Measurements from ENCODE around the gene SLC2A9. TPM values are rescaled to one million over a fixed set of nuclear protein-coding genes. Genes with fewer than 3 reads are reported as not detected.

The SLC2A9 gene
- total and polyA plus RNA-seq, 2 donors (not counting 3 experiments of a cell fraction or from before 2014, with no cell fraction given): 1.6 to 1.8 TPM

DNA sequence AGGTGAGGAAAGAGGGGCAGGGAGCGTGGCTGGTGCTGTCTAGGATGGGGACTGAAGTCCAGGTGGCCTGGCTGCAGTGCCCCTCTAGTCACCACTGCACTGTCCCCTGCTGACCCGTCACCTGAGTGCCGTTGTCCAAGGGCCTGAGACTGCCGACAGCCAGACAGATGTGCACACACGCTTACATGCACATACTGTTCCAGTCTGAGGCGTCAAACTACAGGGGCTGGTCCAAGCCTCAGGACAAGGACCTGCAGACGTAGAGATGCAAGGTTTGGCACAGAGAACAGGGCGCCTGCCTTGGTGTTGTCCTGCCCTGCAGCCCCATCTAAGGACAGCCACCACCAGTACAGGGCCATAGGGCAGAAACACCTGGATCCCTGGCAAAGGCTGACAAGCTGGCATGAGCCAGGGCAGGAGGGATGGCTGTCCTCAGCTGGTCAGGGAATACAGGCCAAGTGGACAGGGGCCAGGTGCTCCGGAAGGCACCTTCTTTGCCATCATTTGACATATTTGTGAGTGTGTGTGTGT, 1.7 kb downstream of the SLC2A9 start:
- Histone ChIP-seq H3K36me3 (ENCODE audit: control insufficient read depth in 2 of 2, extremely low read depth in 1 of 2, insufficient read depth in 2 of 2, low read length in 2 of 2) (no peaks in the 10 kb centered on the region), H3K4me2 (ENCODE audit: insufficient read depth, low read length) (peak overlapping the region; percentile 28), H3K4me1 (ENCODE audit: control insufficient read depth, extremely low read depth, insufficient read depth, low read length) (peaks cover 6% of the 10 kb centered on the region), H2AFZ (ENCODE audit: low read depth, low read length) (peak overlapping the region; percentile 90), H4K20me1 (replicated peaks; ENCODE audit: control insufficient read depth, extremely low read depth, insufficient read depth, low read length) (no peaks in the 10 kb centered on the region), H3K4me3 (replicated peaks in 1 of 3; ENCODE audit: insufficient read depth in 1 of 3, low read depth in 1 of 3, low read length in 3 of 3) (no peak overlapping the region), H3K9me1 (replicated peaks; ENCODE audit: control insufficient read depth, extremely low read depth, insufficient read depth, low read length) (no peaks in the 10 kb centered on the region), H3K27me3 (ENCODE audit: control insufficient read depth in 2 of 2, insufficient read depth in 2 of 2, low read length in 2 of 2) (no peaks in the 10 kb centered on the region), H3K9me3 (replicated peaks; ENCODE audit: control insufficient read depth, insufficient read depth, low read length) (no peaks in the 10 kb centered on the region), H3K79me2 (ENCODE audit: control insufficient read depth, insufficient read depth, low read length) (no peaks in the 10 kb centered on the region), H3K9ac (replicated peaks; ENCODE audit: extremely low read depth, insufficient read depth, low read length) (peak overlapping the region; percentile 53), H3K27ac (ENCODE audit: insufficient read depth, low read depth, low read length) (peak overlapping the region; percentile 50)
- FAIRE-seq: no peak
- intact Hi-C loops (cut with micrococcal nuclease): loop anchor here (1.0 to 5.0 kb wide), 8 partner anchors 44 to 513 kb away; partner anchors contain the start of gene WDR1
- DNase-seq (ENCODE audit: low read depth, low spot score): no peak
- TF ChIP-seq POLR2A (IDR thresholded peaks at IDR 0.05; ENCODE audit: low read depth, low read length) (no peak), EZH2 (IDR thresholded peaks at IDR 0.05; ENCODE audit: borderline replicate concordance, low read depth, low read length, severe bottlenecking) (no peak), GATA2 (IDR thresholded peaks at IDR 0.05; ENCODE audit: insufficient read depth, insufficient read length, low read depth, low read length) (no peak), MYC (IDR thresholded peaks at IDR 0.05; ENCODE audit: low read depth, low read length) (no peak), JUN (IDR thresholded peaks at IDR 0.05; ENCODE audit: borderline replicate concordance, insufficient read depth, insufficient read length, low read depth) (no peak), FOS (IDR thresholded peaks at IDR 0.05; ENCODE audit: borderline replicate concordance, insufficient read depth, low read length) (no peak), POLR2AphosphoS5 (IDR thresholded peaks at IDR 0.05; ENCODE audit: insufficient read depth, low read depth, low read length) (no peak)
- TF ChIP-seq, protein P1, sequence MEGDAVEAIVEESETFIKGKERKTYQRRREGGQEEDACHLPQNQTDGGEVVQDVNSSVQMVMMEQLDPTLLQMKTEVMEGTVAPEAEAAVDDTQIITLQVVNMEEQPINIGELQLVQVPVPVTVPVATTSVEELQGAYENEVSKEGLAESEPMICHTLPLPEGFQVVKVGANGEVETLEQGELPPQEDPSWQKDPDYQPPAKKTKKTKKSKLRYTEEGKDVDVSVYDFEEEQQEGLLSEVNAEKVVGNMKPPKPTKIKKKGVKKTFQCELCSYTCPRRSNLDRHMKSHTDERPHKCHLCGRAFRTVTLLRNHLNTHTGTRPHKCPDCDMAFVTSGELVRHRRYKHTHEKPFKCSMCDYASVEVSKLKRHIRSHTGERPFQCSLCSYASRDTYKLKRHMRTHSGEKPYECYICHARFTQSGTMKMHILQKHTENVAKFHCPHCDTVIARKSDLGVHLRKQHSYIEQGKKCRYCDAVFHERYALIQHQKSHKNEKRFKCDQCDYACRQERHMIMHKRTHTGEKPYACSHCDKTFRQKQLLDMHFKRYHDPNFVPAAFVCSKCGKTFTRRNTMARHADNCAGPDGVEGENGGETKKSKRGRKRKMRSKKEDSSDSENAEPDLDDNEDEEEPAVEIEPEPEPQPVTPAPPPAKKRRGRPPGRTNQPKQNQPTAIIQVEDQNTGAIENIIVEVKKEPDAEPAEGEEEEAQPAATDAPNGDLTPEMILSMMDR (IDR thresholded peaks at IDR 0.05; ENCODE audit: extremely low read depth in 1 of 2, insufficient read depth in 1 of 2, low read depth in 1 of 2, low read length in 2 of 2): no peak
- TF ChIP-seq, protein P2, sequence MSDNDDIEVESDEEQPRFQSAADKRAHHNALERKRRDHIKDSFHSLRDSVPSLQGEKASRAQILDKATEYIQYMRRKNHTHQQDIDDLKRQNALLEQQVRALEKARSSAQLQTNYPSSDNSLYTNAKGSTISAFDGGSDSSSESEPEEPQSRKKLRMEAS (IDR thresholded peaks at IDR 0.05; ENCODE audit: insufficient read depth, insufficient read length): no peak
- dilution Hi-C loops (cut with MboI; ENCODE audit: extremely low pct_ligation_motif_present, low sequenced_read_pairs): no loop called here
- CTCF ChIA-PET: interaction anchor here (0.7 to 1.2 kb wide), 18 partner anchors 9 to 487 kb away, joined by 3 to 13 read pairs (median 4); no protein-coding TSS in a partner anchor
- no TSS peak for BruUV-seq (replicated peaks)
- POLR2A ChIA-PET: no interaction called here
